Heart left ventricle (tissue), 16 donors: ENCODE results near the gene MTPN. TPM values are rescaled to one million over a fixed set of nuclear protein-coding genes. Genes with fewer than 3 reads are reported as not detected.

Experiments
- ATAC-seq, 4 donors: fragments of 200-7000 bp; cut with Tn5 transposase; one replicate each; pipeline ENCODE4 v1.9.1; 2020 to 2022; ENCODE audit warnings: moderate library complexity in 4 of 4, mild to moderate bottlenecking in 3 of 4, moderate number of reproducible peaks in 1 of 4
- DNase-seq, 5 donors: peaks; one replicate each; pipeline ENCODE4 v3.0.0-alpha.2; 2020
- H3K27ac ChIP-seq, 12 donors: fragments of 200-600 bp; sonication (generic) in 4 of 12; one replicate each; pipeline versions ENCODE4 v1.5.0 to v1.8.0; 2016 to 2022; ENCODE audit warnings: mild to moderate bottlenecking in 2 of 12
- H3K27me3 ChIP-seq, 9 donors: fragments of 200-600 bp; sonication (generic) in 2 of 9; one replicate each; pipeline versions ENCODE4 v1.5.1 to v1.8.0; 2016 to 2022; ENCODE audit warnings: mild to moderate bottlenecking in 3 of 9
- H3K36me3 ChIP-seq, 9 donors: fragments of 200-600 bp; sonication (generic) in 2 of 9; one replicate each; pipeline versions ENCODE4 v1.5.0 to v1.8.0; 2018 to 2022; ENCODE audit warnings: mild to moderate bottlenecking in 2 of 9
- H3K4me1 ChIP-seq, 12 donors: fragments of 200-600 bp; sonication (generic) in 4 of 12; one replicate each; pipeline versions ENCODE4 v1.5.0 to v1.8.0; 2016 to 2022; ENCODE audit warnings: mild to moderate bottlenecking in 3 of 12
- H3K4me3 ChIP-seq, 12 donors: fragments of 200-600 bp; sonication (generic) in 4 of 12; one replicate each; pipeline versions ENCODE4 v1.5.0 to v1.8.0; 2017 to 2022; ENCODE audit warnings: mild to moderate bottlenecking in 9 of 12, moderate library complexity in 4 of 12
- H3K9me3 ChIP-seq, 12 donors: fragments of 200-600 bp; sonication (generic) in 4 of 12; one replicate each; pipeline versions ENCODE4 v1.5.0 to v1.8.0; 2016 to 2022; ENCODE audit warnings: mild to moderate bottlenecking in 1 of 12
- CTCF ChIP-seq, 12 donors: fragments of 200-600 bp; sonication (generic) in 4 of 12; IDR thresholded peaks; one replicate each; pipeline versions ENCODE4 v1.5.0 to v1.8.0; 2018 to 2022; ENCODE audit warnings: antibody characterized with exemption in 12 of 12, mild to moderate bottlenecking in 5 of 12
- POLR2A ChIP-seq, 2 donors: fragments of 450-650 bp; IDR thresholded peaks; one replicate each; pipeline ENCODE4 v1.6.1; 2017; ENCODE audit warnings: antibody characterized with exemption in 2 of 2, mild to moderate bottlenecking in 2 of 2, moderate library complexity in 2 of 2
- WGBS, 4 donors: extraction: QIAGEN DNeasy Blood & Tissue Kit in 2 of 4; methylation state at CpG; one replicate each; pipeline versions ENCODE4 v1.1.5 to v1.1.7; 2013 to 2018; 5-methylcytosine and 5-hydroxymethylcytosine counted together
- intact Hi-C, 10 donors: fragments of 100-400 bp; cut with DNase I; formaldehyde crosslinking; loops; one replicate each; pipeline versions ENCODE4 v1.11.1 to v1.14.2; 2022
- polyA plus RNA-seq, 2 donors: library from polyadenylated mRNA; stranded (reverse); fragments of 200-250 nt; gene quantifications; one replicate each; pipeline ENCODE4 v1.2.3, GENCODE V29; 2013
- total RNA-seq, 9 donors: library from RNA; depleted of rRNA in 2 of 9; stranded (reverse); fragments of >200 nt in 2 of 9; fragmentation: NEBNext Ultra II Directional in 3 of 9; extraction: Animal tissue kit (Norgen Biotek cat#: 25700) in 3 of 9; gene quantifications; one replicate each; pipeline versions ENCODE4 v1.1.0 to v1.2.4, GENCODE V29; 2016 to 2023
- donor health status: ischemic (EF 13 %, LVEDD 7.1; RV severe dilation, severe dysfunction).
- donor health status: healthy with polysubstance abuse.
- donor health status: DM: no; HTN: yes; CAD: no.
- donor health status: DM: no; HTN: no; CAD: no.
- donor health status: ischemic (EF 25% LVEDD 6.9; RV normal size, moderate dysfunction).
- donor health status: ischemic (EF 25% LVEDD 5.7; RV mildly dilated, moderate dysfunction).
- donor health status: healthy.
- donor health status: DM: yes; HTN: yes; CAD: no.
- donor health status: ischemic (EF 35%, LVEDD 5.7; RV mildly dilated, moderate dysfunction).
- donor health status: nonischemic (EF 11% LVEDD 7.7; RV severe dilation, severe dysfunction).
- donor health status: DM: yes; HTN: yes; CAD: no.
- donor health status: PGD.
- donor health status: ischemic (EF 29% LVEDD 5.4; RV normal size, mild dysfunction).
- donor health status: nonischemic (EF 23%, LVEDD 6.1; RV moderate dilation, normal function).

Gene MTPN
- total and polyA plus RNA-seq, 11 donors, result 22.1 to 130 (median 90.4) TPM

GRCh38 chr7:135913404-135913803 is 63.8 kb downstream of the MTPN start:
- Histone ChIP-seq H3K4me3 (no peak overlapping the region), H3K27ac (no peak overlapping the region), H3K27me3 (no peaks in the 10 kb centered on the region), H3K36me3 (no peaks in the 10 kb centered on the region), H3K9me3 (no peaks in the 10 kb centered on the region), H3K4me1 (peaks cover 0 to 24% (median 5%) of the 10 kb centered on the region in 12 donors)
- WGBS, 4 donors, result 85 to 88% (median 87%) methylated on average over 2 of the region's 2 CpGs
- no peak for TF ChIP-seq POLR2A (IDR thresholded peaks at IDR 0.05)
- TF ChIP-seq CTCF (IDR thresholded peaks at IDR 0.05), result no peak
- DNase-seq (no peak), ATAC-seq (no peak)
- intact Hi-C loops, result loop anchor here in 2 of 10 donors (10.0 kb wide), 2 partner anchors 89 to 109 kb away; no protein-coding TSS in a partner anchor

GRCh38 chr7:135911099-135911498 is 66.1 kb downstream of the MTPN start:
- peak in 4 of 5 donors; percentile 26 to 63 (median 41) for DNase-seq
- Histone ChIP-seq H3K9me3 (no peaks in the 10 kb centered on the region), H3K36me3 (no peaks in the 10 kb centered on the region), H3K4me1 (peaks cover 0 to 24% (median 5%) of the 10 kb centered on the region in 12 donors), H3K4me3 (peak overlapping the region in 1 of 12 donors; percentile 5), H3K27ac (peak overlapping the region in 4 of 12 donors; percentile 4 to 37 (median 10)), H3K27me3 (no peaks in the 10 kb centered on the region)
- ATAC-seq, result peak in 3 of 4 donors; percentile 20 to 34 (median 29)
- TF ChIP-seq POLR2A (IDR thresholded peaks at IDR 0.05) (no peak), CTCF (IDR thresholded peaks at IDR 0.05) (no peak)
- intact Hi-C loops, result loop anchor here in 2 of 10 donors (10.0 kb wide), 2 partner anchors 86 to 106 kb away; no protein-coding TSS in a partner anchor
- 58 to 74% (median 68%) methylated on average over 3 of the region's 3 CpGs for WGBS, 4 donors

- intact Hi-C loops, result loop anchor here in 2 of 10 donors (10.0 kb wide), 2 partner anchors 86 to 106 kb away; no protein-coding TSS in a partner anchor
- WGBS, 4 donors, result 71 to 77% (median 74%) methylated on average over 2 of the region's 2 CpGs
- no peak for ATAC-seq
Observed at GRCh38 chr7:135910393-135911036, 66.6 kb downstream of the MTPN start.

More at GRCh38 chr7:135910393-135911036, 66.6 kb downstream of the MTPN start:
- Histone ChIP-seq H3K9me3 (no peaks in the 10 kb centered on the region), H3K4me1 (peaks cover 0 to 24% (median 5%) of the 10 kb centered on the region in 12 donors), H3K27ac (peak overlapping the region in 3 of 12 donors; percentile 4 to 14 (median 5)), H3K36me3 (no peaks in the 10 kb centered on the region), H3K4me3 (no peak overlapping the region), H3K27me3 (no peaks in the 10 kb centered on the region)
- TF ChIP-seq CTCF (IDR thresholded peaks at IDR 0.05) (no peak), POLR2A (IDR thresholded peaks at IDR 0.05) (no peak)
- no peak for DNase-seq
